ENCODE measurements around the gene UBE2I.

The UBE2I gene

GRCh38 chr16:1343428-1344242 lies 34.2 kb downstream of the UBE2I start:
- DNase-seq (ENCODE audit: low read depth, low spot score) = no peak
- no peak overlapping the region for H3K4me3 ChIP-seq (ENCODE audit: low read depth, low read length)
- no peak for TF ChIP-seq CTCF (IDR thresholded peaks at IDR 0.05; ENCODE audit: low read depth, low read length)
- in situ Hi-C loops (cut with HindIII; ENCODE audit: low sequenced_read_pairs) = no loop called here

- no peak for TF ChIP-seq CTCF (IDR thresholded peaks at IDR 0.05; ENCODE audit: low read depth, low read length)
- H3K4me3 ChIP-seq (ENCODE audit: low read depth, low read length) = no peak overlapping the region
- in situ Hi-C loops (cut with HindIII; ENCODE audit: low sequenced_read_pairs) = no loop called here
- no peak for DNase-seq (ENCODE audit: low read depth, low spot score)
Measured at GRCh38 chr16:1344499-1344898, 35.1 kb downstream of the UBE2I start.

- in situ Hi-C loops (cut with HindIII; ENCODE audit: low sequenced_read_pairs) = no loop called here
- TF ChIP-seq CTCF (IDR thresholded peaks at IDR 0.05; ENCODE audit: low read depth, low read length) = no peak
- no peak overlapping the region for H3K4me3 ChIP-seq (ENCODE audit: low read depth, low read length)
- no peak for DNase-seq (ENCODE audit: low read depth, low spot score)
Measured at GRCh38 chr16:1345087-1345486, 35.7 kb downstream of the UBE2I start.

- DNase-seq (ENCODE audit: low read depth, low spot score) = no peak
- in situ Hi-C loops (cut with HindIII; ENCODE audit: low sequenced_read_pairs) = no loop called here
- H3K4me3 ChIP-seq (ENCODE audit: low read depth, low read length) = no peak overlapping the region
- TF ChIP-seq CTCF (IDR thresholded peaks at IDR 0.05; ENCODE audit: low read depth, low read length) = no peak
Measured at GRCh38 chr16:1345651-1346421, 36.4 kb downstream of the UBE2I start.

GRCh38 chr16:1346422-1347285 lies 37.2 kb downstream of the UBE2I start:
- no peak overlapping the region for H3K4me3 ChIP-seq (ENCODE audit: low read depth, low read length)
- DNase-seq (ENCODE audit: low read depth, low spot score) = no peak
- in situ Hi-C loops (cut with HindIII; ENCODE audit: low sequenced_read_pairs) = no loop called here

More at GRCh38 chr16:1346422-1347285, 37.2 kb downstream of the UBE2I start:
- no peak for TF ChIP-seq CTCF (IDR thresholded peaks at IDR 0.05; ENCODE audit: low read depth, low read length)
